ENCODE data around the gene ATXN7L1.

ATXN7L1 gene

GRCh38 chr7:105876091-105876963 is at the start of gene ATXN7L1:
ATXN7L1 (minus strand) TSS chr7:105876599; CDS start chr7:105876558, 41 bp downstream.
- peak; percentile 94 for DNase-seq (ENCODE audit: low spot score)

DNA sequence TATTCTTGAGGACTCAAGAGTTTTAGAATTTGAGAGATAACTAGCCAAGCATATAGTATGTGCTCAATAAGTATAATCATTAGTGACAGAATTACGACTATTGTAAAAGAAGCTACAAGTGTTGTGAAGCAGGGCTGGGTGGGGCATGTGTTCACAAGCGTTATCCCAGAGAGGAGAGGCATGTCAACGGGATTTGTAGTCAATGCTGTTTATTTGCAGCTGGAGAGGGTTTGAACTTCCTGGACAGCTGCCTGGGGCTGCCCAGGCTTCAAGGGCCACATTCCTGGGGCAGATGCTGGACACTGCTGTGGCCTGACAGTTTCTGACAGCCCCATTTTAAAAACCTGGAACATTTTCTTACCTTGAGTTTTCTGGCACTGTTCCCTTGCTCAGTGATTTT is 49.7 kb upstream of the ATXN7L1 start:
- DNase-seq (ENCODE audit: low spot score), result no peak

DNA sequence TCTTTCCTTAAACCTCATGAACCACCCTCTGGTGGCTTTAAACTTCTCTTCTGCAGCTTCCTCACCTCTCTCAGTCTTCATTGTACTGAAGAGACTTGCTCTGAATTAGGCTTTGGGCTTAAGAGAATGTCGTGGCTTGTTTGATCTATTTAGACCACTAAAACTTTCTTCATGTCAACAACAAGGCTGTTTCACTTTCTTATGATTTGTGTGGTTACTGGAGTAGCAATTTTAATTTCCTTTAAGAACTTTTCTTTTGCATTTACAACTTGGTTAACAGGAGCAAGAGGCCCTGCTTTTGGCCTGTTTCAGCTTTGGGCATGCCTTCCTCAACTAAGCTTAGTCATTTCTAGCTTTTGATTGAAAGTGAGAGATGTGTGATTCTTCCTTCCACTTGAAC is 48.5 kb upstream of the ATXN7L1 start:
- no peak for DNase-seq (ENCODE audit: low spot score)

GRCh38 chr7:105920766-105921165 is 44.4 kb upstream of the ATXN7L1 start:
- DNase-seq (ENCODE audit: low spot score), result peak; percentile 27

GRCh38 chr7:105917659-105918058 is 41.3 kb upstream of the ATXN7L1 start:
- DNase-seq (ENCODE audit: low spot score), result no peak

DNA sequence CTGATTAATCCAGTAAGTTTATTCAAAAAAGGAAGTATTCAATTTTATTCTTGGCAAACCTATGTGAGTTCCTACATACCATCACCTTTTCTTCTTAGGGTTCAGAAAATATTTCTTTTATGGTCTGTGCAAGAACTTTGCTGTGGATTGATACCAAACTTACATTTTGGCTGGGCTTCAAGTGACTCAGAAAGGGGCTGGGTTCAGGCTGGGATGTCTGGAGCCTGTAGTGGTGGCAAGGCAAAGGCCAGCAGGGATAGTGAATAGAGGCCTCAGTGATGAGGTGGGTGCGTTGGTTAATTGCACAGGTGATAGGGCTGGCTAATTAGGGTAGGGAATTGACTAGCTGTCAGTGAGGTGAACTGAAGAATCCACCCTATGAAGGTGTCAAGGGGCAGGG is 40.2 kb upstream of the ATXN7L1 start:
- DNase-seq (ENCODE audit: low spot score), result peak; percentile 66

GRCh38 chr7:105913947-105914346 is 37.5 kb upstream of the ATXN7L1 start:
- DNase-seq (ENCODE audit: low spot score), result no peak

DNA sequence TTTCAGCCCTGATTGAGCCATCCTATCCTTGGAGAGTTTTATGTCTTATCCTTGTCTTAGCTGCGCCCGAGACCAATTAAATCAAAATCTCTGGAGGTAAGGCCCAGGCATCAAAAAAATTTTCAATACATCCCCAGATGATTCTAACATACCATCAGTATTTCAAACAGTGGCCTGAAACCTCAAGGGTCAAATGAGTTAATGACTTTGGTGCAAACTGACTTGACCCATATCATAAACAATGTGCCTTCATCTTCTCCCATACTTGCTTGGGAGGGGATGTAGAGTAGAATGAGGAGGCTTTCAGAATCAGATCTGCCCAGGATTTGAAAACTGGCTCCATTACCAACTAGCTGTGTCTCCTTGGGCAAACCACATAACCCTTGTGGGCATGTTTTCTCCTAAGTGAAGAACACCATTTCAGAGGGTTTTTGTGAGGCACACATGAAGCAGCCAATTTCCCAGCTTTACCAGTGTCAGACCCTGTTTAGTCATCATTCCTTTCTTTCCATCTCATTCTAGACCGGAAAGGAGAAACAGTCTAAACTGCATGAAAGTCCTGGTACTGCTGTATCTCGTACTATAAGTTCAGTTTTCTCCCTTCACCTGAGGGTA is 35.7 kb upstream of the ATXN7L1 start:
- peak; percentile 11 for DNase-seq (ENCODE audit: low spot score)

DNA sequence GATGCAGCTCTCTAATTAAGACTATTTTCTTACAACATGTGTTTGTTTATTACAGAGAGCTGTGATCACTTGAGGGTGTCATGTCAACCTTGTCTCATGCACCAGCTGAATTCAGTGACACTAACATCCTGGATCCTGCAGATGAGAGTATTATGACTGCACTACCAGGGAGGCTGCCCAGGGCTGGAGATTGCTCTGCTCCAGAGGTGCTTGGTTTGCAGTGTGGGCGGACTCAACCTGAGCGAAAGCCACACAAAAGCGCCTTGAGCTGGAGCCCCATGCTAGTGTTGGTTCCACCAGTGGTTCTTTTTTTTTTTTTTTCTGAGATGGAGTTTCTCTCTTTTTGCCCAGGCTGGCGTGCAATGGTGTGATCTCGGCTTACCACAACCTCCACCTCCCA is 33.8 kb upstream of the ATXN7L1 start:
- no peak for DNase-seq (ENCODE audit: low spot score)

- no peak for DNase-seq (ENCODE audit: low spot score)
These were observed 33.3 kb upstream of the ATXN7L1 start for GRCh38 chr7:105909742-105910141.

- no peak for DNase-seq (ENCODE audit: low spot score)
These were observed 30.9 kb upstream of the ATXN7L1 start for GRCh38 chr7:105907129-105907846.

DNA sequence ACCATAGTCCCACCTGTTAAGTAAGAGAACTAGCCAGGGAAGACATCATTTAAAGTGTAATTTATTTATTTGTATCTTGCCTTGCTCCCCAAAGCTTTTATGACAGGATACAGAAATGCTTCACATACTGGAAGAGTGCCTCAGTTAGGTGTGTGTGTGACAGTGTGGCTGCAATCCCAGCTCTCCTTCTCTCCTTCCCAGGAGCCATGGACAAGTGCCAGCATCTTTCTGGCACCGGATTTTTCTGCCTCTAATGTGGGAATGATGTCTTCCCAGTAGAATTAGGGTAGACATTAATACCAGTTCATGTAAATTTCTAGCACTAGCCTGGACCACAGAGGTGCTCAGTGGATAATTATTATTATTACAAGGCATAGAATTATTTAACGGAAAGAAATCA is 30.3 kb upstream of the ATXN7L1 start:
- no peak for DNase-seq (ENCODE audit: low spot score)

DNA sequence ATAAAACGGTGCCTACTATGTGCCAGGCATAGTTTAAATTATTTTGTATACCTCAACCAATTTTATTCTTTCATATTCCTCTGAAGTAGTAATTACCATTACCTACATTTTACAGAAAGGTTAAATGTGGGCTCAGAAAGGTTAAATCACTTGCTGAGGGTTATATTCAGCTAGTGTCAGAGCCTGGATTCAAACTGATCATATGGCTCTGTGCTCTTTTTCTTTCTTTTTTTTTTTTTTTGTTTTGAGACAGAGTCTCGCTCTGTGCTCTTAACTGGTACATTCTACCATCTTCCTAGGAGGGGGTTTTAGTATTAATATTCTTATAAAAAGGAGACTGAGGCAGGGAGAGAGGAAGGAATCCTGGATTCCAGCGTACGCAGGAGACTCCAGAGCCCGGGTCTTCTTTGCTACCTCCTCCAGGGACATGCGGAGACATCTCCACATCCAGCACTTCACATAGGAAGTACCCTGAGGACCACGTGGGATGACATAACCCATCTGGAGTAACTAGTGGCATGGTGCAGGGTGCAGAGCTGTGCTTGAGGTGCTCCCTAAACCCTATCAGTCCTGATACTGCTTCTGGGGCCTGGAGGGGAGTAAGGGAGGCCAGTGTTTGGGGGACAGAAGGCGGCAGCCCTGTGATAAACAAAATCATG is 29.6 kb upstream of the ATXN7L1 start:
- DNase-seq (ENCODE audit: low spot score), result no peak

- no peak for DNase-seq (ENCODE audit: low spot score)
These were observed 29.0 kb upstream of the ATXN7L1 start for GRCh38 chr7:105905209-105905909.

GRCh38 chr7:105904064-105904463 is 27.7 kb upstream of the ATXN7L1 start:
- no peak for DNase-seq (ENCODE audit: low spot score)

GRCh38 chr7:105902325-105902911 is 26.0 kb upstream of the ATXN7L1 start:
- DNase-seq (ENCODE audit: low spot score), result no peak

- DNase-seq (ENCODE audit: low spot score), result no peak
These were observed 21.6 kb upstream of the ATXN7L1 start for GRCh38 chr7:105897999-105898398.

GRCh38 chr7:105896407-105896911 is 20.1 kb upstream of the ATXN7L1 start:
- DNase-seq (ENCODE audit: low spot score), result no peak

- no peak for DNase-seq (ENCODE audit: low spot score)
These were observed 17.7 kb upstream of the ATXN7L1 start for GRCh38 chr7:105894131-105894530.

- DNase-seq (ENCODE audit: low spot score), result no peak
These were observed 16.0 kb upstream of the ATXN7L1 start for GRCh38 chr7:105892387-105892786.
